H1 (cell line): Measurements from ENCODE around the gene ADGRV1. TPM values are rescaled to one million over a fixed set of nuclear protein-coding genes. Genes with fewer than 3 reads are reported as not detected.

Experiments used
- RBBP5 ChIP-seq: IDR thresholded peaks from 2 replicates; pipeline ENCODE4 v1.7.1; 2012; ENCODE audit warnings: low read depth, mild to moderate bottlenecking, inconsistent platforms, low read length, moderate library complexity, borderline replicate concordance
- polyA plus RNA-seq, 7 experiments: library from polyadenylated mRNA; depleted of rRNA in 3 of 7; stranded (reverse) in 5 of 7; unstranded in 2 of 7; fragments of >200 nt in 5 of 7; fragments of 200-250 nt in 2 of 7; gene quantifications; 1 replicate in 5 of 7; 2 replicates in 1 of 7; 4 replicates in 1 of 7; pipeline versions ENCODE4 v1.2.1 to v1.2.3, GENCODE V29; 2011 to 2013; ENCODE audit warnings: missing spikeins in 2 of 7, mixed read lengths in 2 of 7
- total RNA-seq: library from RNA; stranded (reverse); fragmentation: NEBNext Ultra II Directional; extraction: Animal tissue kit (Norgen Biotek cat#: 25700); gene quantifications from 2 replicates; pipeline ENCODE4 v1.2.1, GENCODE V29; 2021

ADGRV1 gene
- total and polyA plus RNA-seq, 2 of the 8 experiments (the other 6 are each of a cell fraction or from before 2014, with no cell fraction given) = 53.1 to 62.2 TPM

- no peak for TF ChIP-seq RBBP5
These were observed 424.0 kb downstream of the ADGRV1 start (continued) for GRCh38 chr5:90982576-90982975.
